CD14-positive monocyte (primary cell): ENCODE results near the gene PHKA2. TPM values are rescaled to one million over a fixed set of nuclear protein-coding genes. Genes with fewer than 3 reads are reported as not detected.
A peak's percentile ranks its signal among the peaks of the same experiment; 100 is the strongest.

Experiments
- DNase-seq, 3 donors: peaks; one replicate each; pipeline ENCODE4 v3.0.0-alpha.2; 2011 to 2022
- H2AFZ ChIP-seq: 2 replicates; pipeline ENCODE4 v1.6.0; 2012; ENCODE audit warnings: mild to moderate bottlenecking, low read depth, low read length, inconsistent platforms; ENCODE audit not compliant: insufficient read depth, poor library complexity, severe bottlenecking
- H3K27ac ChIP-seq, 2 donors: 1 replicate in 1 of 2; 2 replicates in 1 of 2; pipeline ENCODE4 v1.5.1; 2012 to 2013; ENCODE audit warnings: low read length in 2 of 2, control low read depth in 1 of 2, inconsistent platforms in 1 of 2, low read depth in 1 of 2, mild to moderate bottlenecking in 1 of 2
- H3K27me3 ChIP-seq, 2 donors: one replicate each; pipeline versions ENCODE4 v1.6.0 to v1.6.1; 2011 to 2013; ENCODE audit warnings: low read length in 2 of 2; ENCODE audit not compliant: control insufficient read depth in 2 of 2, insufficient read depth in 2 of 2
- H3K36me3 ChIP-seq, 2 donors: replicated peaks in 1 of 2; 1 replicate in 1 of 2; 2 replicates in 1 of 2; pipeline versions ENCODE4 v1.5.1 to v1.6.1; 2012 to 2013; ENCODE audit warnings: low read length in 2 of 2, control low read depth in 1 of 2, inconsistent platforms in 1 of 2, mild to moderate bottlenecking in 1 of 2; ENCODE audit not compliant: insufficient read depth in 2 of 2, control insufficient read depth in 1 of 2
- H3K4me1 ChIP-seq, 2 donors: 1 replicate in 1 of 2; 2 replicates in 1 of 2; pipeline versions ENCODE4 v1.5.1 to v1.6.1; 2012 to 2013; ENCODE audit warnings: low read length in 2 of 2, control low read depth in 1 of 2, inconsistent platforms in 1 of 2, mild to moderate bottlenecking in 1 of 2, moderate library complexity in 1 of 2; ENCODE audit not compliant: insufficient read depth in 2 of 2, control insufficient read depth in 1 of 2
- H3K4me2 ChIP-seq: replicated peaks from 2 replicates; pipeline ENCODE3; 2012; ENCODE audit warnings: low read length, moderate library complexity, mild to moderate bottlenecking; ENCODE audit not compliant: poor library complexity, severe bottlenecking; ENCODE audit errors: extremely low read depth
- H3K4me3 ChIP-seq, 3 experiments: fragments of 200-600 bp in 1 of 3; sonication (generic) in 1 of 3; replicated peaks in 1 of 3; 1 replicate in 2 of 3; 2 replicates in 1 of 3; pipeline ENCODE4 v1.5.1; 2011 to 2013; ENCODE audit warnings: low read length in 3 of 3, mild to moderate bottlenecking in 3 of 3, control low read depth in 2 of 3, low read depth in 2 of 3, inconsistent platforms in 1 of 3, moderate library complexity in 1 of 3
- H3K79me2 ChIP-seq: 2 replicates; pipeline ENCODE4 v1.6.0; 2012; ENCODE audit warnings: mild to moderate bottlenecking, control low read depth, inconsistent platforms, low read length, moderate library complexity; ENCODE audit not compliant: insufficient read depth
- H3K9ac ChIP-seq: 2 replicates; pipeline ENCODE4 v1.6.0; 2017; ENCODE audit warnings: low read length, mild to moderate bottlenecking; ENCODE audit not compliant: insufficient read depth, poor library complexity, severe bottlenecking
- H3K9me3 ChIP-seq, 2 donors: replicated peaks in 1 of 2; 1 replicate in 1 of 2; 2 replicates in 1 of 2; pipeline versions ENCODE4 v1.5.1 to v1.6.1; 2012 to 2013; ENCODE audit warnings: low read length in 2 of 2, control low read depth in 1 of 2; ENCODE audit not compliant: control insufficient read depth in 1 of 2, insufficient read depth in 1 of 2
- H4K20me1 ChIP-seq: 2 replicates; pipeline ENCODE4 v1.6.0; 2012; ENCODE audit warnings: mild to moderate bottlenecking, low read length, control low read depth, moderate library complexity; ENCODE audit not compliant: insufficient read depth
- H3K27ac Mint-ChIP-seq, 7 donors: one replicate each; pipeline ENCODE4 v1.8.0; 2020; ENCODE audit warnings: mild to moderate bottlenecking in 7 of 7, mixed read lengths in 7 of 7, moderate library complexity in 6 of 7, inconsistent platforms in 2 of 7
- H3K27me3 Mint-ChIP-seq, 3 donors: one replicate each; pipeline ENCODE4 v1.8.0; 2021 to 2022; ENCODE audit warnings: low read depth in 3 of 3, mild to moderate bottlenecking in 3 of 3, mixed read lengths in 3 of 3, moderate library complexity in 3 of 3, inconsistent platforms in 1 of 3
- H3K36me3 Mint-ChIP-seq, 2 donors: one replicate each; pipeline ENCODE4 v1.8.0; 2020; ENCODE audit warnings: mixed read lengths in 2 of 2, inconsistent platforms in 1 of 2, mild to moderate bottlenecking in 1 of 2
- H3K4me1 Mint-ChIP-seq: one replicate; pipeline ENCODE4 v1.8.0; 2020; ENCODE audit warnings: mild to moderate bottlenecking, mixed read lengths
- H3K4me3 Mint-ChIP-seq, 2 donors: one replicate each; pipeline ENCODE4 v1.8.0; 2020; ENCODE audit warnings: mild to moderate bottlenecking in 2 of 2, mixed read lengths in 2 of 2, moderate library complexity in 1 of 2
- H3K9me3 Mint-ChIP-seq, 7 donors: one replicate each; pipeline ENCODE4 v1.8.0; 2020 to 2022; ENCODE audit warnings: mixed read lengths in 7 of 7, mild to moderate bottlenecking in 6 of 7, moderate library complexity in 6 of 7, inconsistent platforms in 2 of 7
- WGBS: methylation state at CpG from one replicate; pipeline ENCODE4 v1.1.5; 2013; ENCODE audit warnings: missing lambda C conversion rate; ENCODE audit not compliant: insufficient coverage; 5-methylcytosine and 5-hydroxymethylcytosine counted together
- intact Hi-C, 2 donors: fragments of 100-400 bp; cut with micrococcal nuclease; formaldehyde crosslinking; loops; one replicate each; pipeline versions ENCODE4 v1.15.0 to v1.15.1; 2023
- polyA plus RNA-seq, 3 donors: library from polyadenylated mRNA; depleted of rRNA in 1 of 3; unstranded in 2 of 3; stranded (reverse) in 1 of 3; fragments of 300-500 nt in 2 of 3; fragments of >200 nt in 1 of 3; fragmentation: Illumina TruSeq in 2 of 3; gene quantifications; 1 replicate in 2 of 3; 2 replicates in 1 of 3; pipeline ENCODE4 v1.2.3, GENCODE V29; 2012 to 2021
- TF ChIP-seq, protein P1 (sequence below): fragments of 200-600 bp; IDR thresholded peaks from one replicate; pipeline ENCODE4 v1.8.0; 2022; ENCODE audit warnings: antibody characterized with exemption, mild to moderate bottlenecking

PHKA2 gene
- polyA plus RNA-seq, 3 donors, result 8.7 to 63.3 (median 9.1) TPM

DNA sequence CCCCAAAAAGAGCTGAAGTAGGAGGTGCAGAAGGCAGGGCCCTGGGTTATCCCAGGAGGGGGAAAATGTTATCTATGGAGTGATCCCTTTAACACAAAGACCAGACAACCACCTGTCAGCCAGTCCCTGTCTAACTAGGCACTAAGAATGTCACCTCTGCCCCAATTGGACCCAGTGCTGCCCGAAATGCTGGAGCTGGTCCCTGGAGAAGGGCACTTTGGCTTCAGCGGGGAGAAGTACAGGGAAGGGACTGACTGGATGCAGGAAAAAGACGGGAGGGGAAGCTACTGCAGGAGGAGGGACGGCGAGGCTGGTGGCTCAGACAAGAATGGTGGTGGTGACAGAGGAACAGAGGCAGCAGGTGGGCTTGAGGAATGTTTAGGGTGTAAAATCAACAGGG is 17.3 kb downstream of the PHKA2 start:
- TF ChIP-seq, protein P1, sequence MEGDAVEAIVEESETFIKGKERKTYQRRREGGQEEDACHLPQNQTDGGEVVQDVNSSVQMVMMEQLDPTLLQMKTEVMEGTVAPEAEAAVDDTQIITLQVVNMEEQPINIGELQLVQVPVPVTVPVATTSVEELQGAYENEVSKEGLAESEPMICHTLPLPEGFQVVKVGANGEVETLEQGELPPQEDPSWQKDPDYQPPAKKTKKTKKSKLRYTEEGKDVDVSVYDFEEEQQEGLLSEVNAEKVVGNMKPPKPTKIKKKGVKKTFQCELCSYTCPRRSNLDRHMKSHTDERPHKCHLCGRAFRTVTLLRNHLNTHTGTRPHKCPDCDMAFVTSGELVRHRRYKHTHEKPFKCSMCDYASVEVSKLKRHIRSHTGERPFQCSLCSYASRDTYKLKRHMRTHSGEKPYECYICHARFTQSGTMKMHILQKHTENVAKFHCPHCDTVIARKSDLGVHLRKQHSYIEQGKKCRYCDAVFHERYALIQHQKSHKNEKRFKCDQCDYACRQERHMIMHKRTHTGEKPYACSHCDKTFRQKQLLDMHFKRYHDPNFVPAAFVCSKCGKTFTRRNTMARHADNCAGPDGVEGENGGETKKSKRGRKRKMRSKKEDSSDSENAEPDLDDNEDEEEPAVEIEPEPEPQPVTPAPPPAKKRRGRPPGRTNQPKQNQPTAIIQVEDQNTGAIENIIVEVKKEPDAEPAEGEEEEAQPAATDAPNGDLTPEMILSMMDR, result no peak
- intact Hi-C loops, result no loop called here
- no peak overlapping the region for H3K4me3 ChIP-seq
- peak overlapping the region in 2 of 7 donors; percentile 30 to 57 for H3K27ac Mint-ChIP-seq
- no peaks in the 10 kb centered on the region for H4K20me1 ChIP-seq
- no peaks in the 10 kb centered on the region for H3K9me3 ChIP-seq
- H3K4me1 ChIP-seq, result peaks cover 11 to 20% of the 10 kb centered on the region in 2 donors
- 96% methylated on average over 5 of the region's 5 CpGs for WGBS
- H3K4me2 ChIP-seq, result no peak overlapping the region
- peaks cover 35% of the 10 kb centered on the region for H3K79me2 ChIP-seq
- no peak overlapping the region for H3K9ac ChIP-seq
- H3K9me3 Mint-ChIP-seq, result no peaks in the 10 kb centered on the region
- peaks cover 0 to 6% of the 10 kb centered on the region in 2 donors for H3K36me3 Mint-ChIP-seq
- H3K27ac ChIP-seq, result no peak overlapping the region
- no peaks in the 10 kb centered on the region for H3K36me3 ChIP-seq
- no peaks in the 10 kb centered on the region for H3K27me3 ChIP-seq
- H3K27me3 Mint-ChIP-seq, result peaks cover 0 to 11% (median 0%) of the 10 kb centered on the region in 3 donors
- peaks cover 22% of the 10 kb centered on the region for H3K4me1 Mint-ChIP-seq
- no peak overlapping the region for H3K4me3 Mint-ChIP-seq
- no peak for DNase-seq
- H2AFZ ChIP-seq, result no peak overlapping the region

DNA sequence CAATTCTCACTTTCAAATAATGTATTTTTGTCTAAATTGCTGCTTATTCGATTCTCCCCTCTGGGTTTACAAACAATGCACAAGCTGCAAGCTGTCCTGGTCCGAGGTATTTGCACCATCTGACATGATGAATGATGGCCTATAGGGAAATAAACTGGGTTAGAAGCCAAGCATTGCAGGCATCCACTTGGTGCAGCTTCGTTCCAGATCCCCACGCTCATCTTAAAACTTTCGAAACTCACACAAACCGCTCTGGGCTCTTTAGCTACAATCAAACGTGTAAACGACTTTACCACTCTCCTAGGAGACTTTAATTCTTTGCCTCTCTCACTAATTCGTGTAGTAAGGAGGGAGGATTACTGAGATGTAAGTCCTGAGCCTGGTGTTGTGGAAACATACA is 19.0 kb downstream of the PHKA2 start:
- 40% methylated on average over 1 of the region's 9 CpGs for WGBS
- intact Hi-C loops, result no loop called here
- Histone ChIP-seq H4K20me1 (no peaks in the 10 kb centered on the region), H3K79me2 (peaks cover 46% of the 10 kb centered on the region), H3K4me1 (peaks cover 28 to 36% of the 10 kb centered on the region in 2 donors), H3K4me2 (no peak overlapping the region), H3K9ac (no peak overlapping the region), H3K36me3 (no peaks in the 10 kb centered on the region), H3K27me3 (no peaks in the 10 kb centered on the region), H3K4me3 (no peak overlapping the region), H2AFZ (no peak overlapping the region), H3K9me3 (no peaks in the 10 kb centered on the region), H3K27ac (no peak overlapping the region)
- no peak for DNase-seq
- Mint-ChIP-seq H3K36me3 (peaks cover 0 to 6% of the 10 kb centered on the region in 2 donors), H3K27ac (no peak overlapping the region), H3K4me1 (peaks cover 35% of the 10 kb centered on the region), H3K9me3 (peaks cover 0 to 2% (median 0%) of the 10 kb centered on the region in 7 donors), H3K27me3 (peaks cover 0 to 11% (median 0%) of the 10 kb centered on the region in 3 donors), H3K4me3 (no peak overlapping the region)
- TF ChIP-seq, protein P1, result no peak
